Measurements from ENCODE around the gene OPHN1.

The OPHN1 gene

DNA sequence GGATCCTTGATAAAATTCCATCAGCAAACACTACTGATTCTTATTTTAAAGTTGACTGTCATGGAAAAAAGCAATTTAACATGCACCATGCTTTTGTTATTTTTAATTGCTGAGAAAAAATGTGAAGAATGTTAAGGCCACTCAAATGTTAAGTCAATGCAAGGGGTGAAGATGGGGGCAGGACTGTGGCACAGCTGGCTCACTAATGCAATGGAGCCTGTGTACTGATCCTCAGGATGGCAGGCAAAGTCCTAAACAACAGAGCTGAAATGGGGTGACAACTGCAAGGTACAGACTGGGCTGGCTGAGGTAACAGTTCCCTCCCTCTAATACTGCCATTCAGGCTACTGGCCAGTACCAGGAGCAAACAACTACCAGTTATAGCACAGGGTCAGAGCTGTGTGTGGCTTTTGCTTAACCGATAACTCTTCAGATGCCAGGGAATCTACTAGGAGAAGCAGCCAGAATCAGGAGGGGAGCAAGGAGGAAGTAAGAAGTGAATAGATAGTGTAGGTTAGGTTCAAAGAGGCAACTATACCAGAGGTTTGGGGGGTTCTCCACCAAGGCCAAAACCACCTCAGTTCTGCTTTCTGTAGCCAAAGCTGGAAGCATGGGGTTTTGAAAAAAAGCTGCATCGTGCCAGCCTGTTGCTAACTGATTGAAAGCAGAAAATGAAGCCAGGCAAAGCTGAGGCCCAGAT lies 372.6 kb downstream of the OPHN1 start:
- no peaks in the 10 kb centered on the region for H3K9me3 Mint-ChIP-seq
- H3K4me1 Mint-ChIP-seq = no peaks in the 10 kb centered on the region
- no peaks in the 10 kb centered on the region for H3K27me3 Mint-ChIP-seq
- H3K4me3 Mint-ChIP-seq = no peak overlapping the region
- no peaks in the 10 kb centered on the region for H3K36me3 Mint-ChIP-seq
- H3K27ac Mint-ChIP-seq = no peak overlapping the region

DNA sequence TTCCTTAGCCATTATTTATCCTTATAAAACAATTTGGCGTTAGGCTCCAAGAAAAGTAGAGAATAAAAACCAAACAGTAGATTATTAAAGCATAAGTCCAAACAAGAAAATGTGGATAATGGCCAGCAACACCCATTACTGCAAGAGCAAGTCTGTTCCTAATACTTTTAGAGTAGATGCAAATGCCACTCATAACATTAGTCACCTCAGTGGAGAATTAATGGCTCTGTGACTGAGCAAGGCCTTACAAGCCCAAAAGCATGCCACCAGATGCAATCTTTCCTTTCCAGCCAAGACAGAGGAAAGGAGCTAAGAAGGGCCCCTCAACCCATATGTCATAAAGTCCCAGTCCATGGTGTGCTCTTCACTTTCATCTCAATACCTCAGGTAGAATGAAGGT lies 373.8 kb downstream of the OPHN1 start:
- Mint-ChIP-seq H3K4me3 (no peak overlapping the region), H3K36me3 (no peaks in the 10 kb centered on the region), H3K4me1 (no peaks in the 10 kb centered on the region), H3K9me3 (no peaks in the 10 kb centered on the region), H3K27ac (no peak overlapping the region), H3K27me3 (no peaks in the 10 kb centered on the region)

DNA sequence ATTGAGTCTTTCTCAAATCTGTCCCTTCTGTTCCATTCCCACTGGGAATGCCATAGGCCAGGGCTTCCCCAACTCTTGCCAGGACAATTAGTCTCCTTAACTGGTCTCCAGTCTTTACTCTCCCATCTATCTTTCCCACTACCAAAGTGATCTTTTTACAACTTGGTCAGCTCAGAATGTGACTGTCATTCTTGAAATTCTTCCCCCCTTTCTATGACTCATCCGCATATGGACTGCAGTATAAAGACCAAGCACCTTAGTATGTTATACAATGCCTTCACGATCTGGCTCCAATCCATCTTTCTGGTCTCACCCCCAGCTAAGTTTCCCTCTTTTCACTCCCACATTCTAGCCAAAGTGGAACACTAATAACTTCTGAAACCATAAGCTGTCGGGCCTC lies 383.8 kb downstream of the OPHN1 start:
- peaks cover 2% of the 10 kb centered on the region for H3K27me3 Mint-ChIP-seq
- no peaks in the 10 kb centered on the region for H3K9me3 Mint-ChIP-seq
- H3K4me1 Mint-ChIP-seq = no peaks in the 10 kb centered on the region
- no peak overlapping the region for H3K27ac Mint-ChIP-seq
- H3K36me3 Mint-ChIP-seq = no peaks in the 10 kb centered on the region
- no peak overlapping the region for H3K4me3 Mint-ChIP-seq

DNA sequence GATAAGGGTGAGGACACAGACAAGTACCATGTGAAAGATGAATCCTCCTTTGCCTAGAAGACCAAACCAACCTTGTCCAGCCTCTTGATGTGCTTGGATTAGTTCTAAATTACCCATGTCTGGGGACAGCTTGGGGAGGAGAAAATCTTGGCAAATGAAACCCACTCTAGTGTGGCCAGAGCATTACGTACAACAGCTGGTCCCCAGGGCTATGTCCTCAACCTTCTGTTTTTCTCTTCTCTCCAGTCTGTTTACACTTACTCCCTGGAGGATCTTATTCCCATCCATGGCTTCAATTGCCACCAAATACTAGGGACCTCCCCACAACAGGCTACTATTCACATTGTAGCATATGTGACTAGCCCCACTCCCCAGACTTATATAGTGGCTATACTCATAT lies 384.5 kb downstream of the OPHN1 start:
- no peak overlapping the region for H3K27ac Mint-ChIP-seq
- H3K36me3 Mint-ChIP-seq = no peaks in the 10 kb centered on the region
- H3K27me3 Mint-ChIP-seq = peaks cover 2% of the 10 kb centered on the region
- no peaks in the 10 kb centered on the region for H3K9me3 Mint-ChIP-seq
- no peaks in the 10 kb centered on the region for H3K4me1 Mint-ChIP-seq
- H3K4me3 Mint-ChIP-seq = no peak overlapping the region

DNA sequence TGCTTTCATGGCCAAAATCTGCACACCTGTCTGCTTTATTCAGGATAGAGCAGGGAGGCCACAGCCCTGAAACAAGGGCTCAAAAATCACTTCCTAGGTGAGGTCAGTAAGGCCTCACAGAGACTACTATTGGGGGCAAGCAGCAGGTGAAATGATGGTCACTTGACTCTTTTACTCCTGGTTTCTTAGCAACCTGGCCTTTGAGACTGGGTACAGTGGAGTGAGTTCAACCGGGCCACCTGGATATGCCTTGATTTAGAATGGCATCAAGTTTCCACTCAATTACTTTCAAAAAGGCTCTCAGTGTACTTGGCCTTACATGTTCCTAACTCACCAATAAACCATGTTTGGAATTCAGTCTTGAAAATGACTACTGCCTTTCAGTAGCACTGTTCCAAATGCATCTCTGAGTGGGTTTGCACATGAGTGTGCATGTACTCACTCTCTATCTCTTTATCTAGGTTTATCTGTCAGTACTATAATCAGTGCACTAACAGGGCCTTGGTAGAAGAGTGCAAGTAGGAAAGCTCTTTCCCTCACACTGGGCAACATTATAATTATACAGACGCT lies 388.2 kb downstream of the OPHN1 start:
- Mint-ChIP-seq H3K4me3 (no peak overlapping the region), H3K36me3 (no peaks in the 10 kb centered on the region), H3K9me3 (no peaks in the 10 kb centered on the region), H3K27ac (no peak overlapping the region), H3K4me1 (no peaks in the 10 kb centered on the region), H3K27me3 (no peaks in the 10 kb centered on the region)

DNA sequence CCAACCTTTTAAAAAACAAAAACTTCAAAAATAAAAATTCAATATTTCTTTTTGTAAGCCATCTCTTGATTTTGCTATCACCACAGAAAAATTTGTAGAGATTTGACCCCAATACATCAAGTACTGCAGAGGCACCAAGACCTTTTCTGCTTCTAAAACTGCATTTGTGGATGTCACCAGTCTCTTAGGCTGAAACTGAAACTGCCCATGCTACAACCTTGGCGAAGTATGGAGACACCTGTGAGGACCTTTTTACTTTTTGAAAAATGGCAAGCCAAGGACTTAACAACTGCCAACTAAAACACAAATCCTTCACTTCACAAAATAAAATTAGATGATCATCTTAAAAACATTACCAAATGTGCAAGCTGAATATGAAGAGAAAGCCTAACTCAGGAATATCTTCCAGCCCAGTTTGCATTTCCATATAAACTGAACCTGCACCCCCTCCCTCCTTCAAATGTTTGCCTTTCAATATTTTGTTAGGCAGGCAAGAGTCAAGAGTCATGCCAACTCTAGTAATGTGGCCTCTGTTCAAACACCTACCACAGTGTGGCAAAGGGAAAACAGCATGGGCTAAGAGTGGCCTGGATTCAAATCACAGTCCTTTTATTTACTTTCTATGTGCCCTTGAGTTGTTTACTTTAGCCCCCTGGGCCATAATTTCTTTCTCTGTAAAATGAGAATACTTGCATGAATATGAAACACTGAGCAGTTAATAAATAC lies 389.4 kb downstream of the OPHN1 start:
- Mint-ChIP-seq H3K27ac (no peak overlapping the region), H3K4me3 (no peak overlapping the region), H3K36me3 (no peaks in the 10 kb centered on the region), H3K9me3 (no peaks in the 10 kb centered on the region), H3K4me1 (no peaks in the 10 kb centered on the region), H3K27me3 (no peaks in the 10 kb centered on the region)

DNA sequence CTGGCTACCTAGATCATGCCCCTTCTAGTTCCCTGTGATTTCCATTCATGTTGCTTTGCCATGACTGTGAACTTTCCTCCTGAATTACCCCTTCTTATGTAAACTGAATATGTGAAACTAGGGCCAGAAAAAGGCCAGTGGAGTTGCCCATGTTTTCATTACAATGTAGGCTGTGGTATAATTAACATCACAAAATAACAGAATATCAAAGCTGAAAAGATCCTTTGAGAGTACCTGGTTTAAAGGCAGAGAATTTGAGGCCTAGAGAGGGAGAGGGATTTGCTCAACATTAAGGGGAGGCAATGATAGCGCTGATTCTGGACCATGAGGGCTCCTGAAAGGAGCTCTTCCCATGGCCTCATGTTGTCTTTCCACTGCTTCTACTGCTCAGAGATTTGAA lies 392.2 kb downstream of the OPHN1 start:
- Mint-ChIP-seq H3K36me3 (no peaks in the 10 kb centered on the region), H3K4me3 (no peak overlapping the region), H3K9me3 (no peaks in the 10 kb centered on the region), H3K4me1 (no peaks in the 10 kb centered on the region), H3K27ac (no peak overlapping the region), H3K27me3 (no peaks in the 10 kb centered on the region)

DNA sequence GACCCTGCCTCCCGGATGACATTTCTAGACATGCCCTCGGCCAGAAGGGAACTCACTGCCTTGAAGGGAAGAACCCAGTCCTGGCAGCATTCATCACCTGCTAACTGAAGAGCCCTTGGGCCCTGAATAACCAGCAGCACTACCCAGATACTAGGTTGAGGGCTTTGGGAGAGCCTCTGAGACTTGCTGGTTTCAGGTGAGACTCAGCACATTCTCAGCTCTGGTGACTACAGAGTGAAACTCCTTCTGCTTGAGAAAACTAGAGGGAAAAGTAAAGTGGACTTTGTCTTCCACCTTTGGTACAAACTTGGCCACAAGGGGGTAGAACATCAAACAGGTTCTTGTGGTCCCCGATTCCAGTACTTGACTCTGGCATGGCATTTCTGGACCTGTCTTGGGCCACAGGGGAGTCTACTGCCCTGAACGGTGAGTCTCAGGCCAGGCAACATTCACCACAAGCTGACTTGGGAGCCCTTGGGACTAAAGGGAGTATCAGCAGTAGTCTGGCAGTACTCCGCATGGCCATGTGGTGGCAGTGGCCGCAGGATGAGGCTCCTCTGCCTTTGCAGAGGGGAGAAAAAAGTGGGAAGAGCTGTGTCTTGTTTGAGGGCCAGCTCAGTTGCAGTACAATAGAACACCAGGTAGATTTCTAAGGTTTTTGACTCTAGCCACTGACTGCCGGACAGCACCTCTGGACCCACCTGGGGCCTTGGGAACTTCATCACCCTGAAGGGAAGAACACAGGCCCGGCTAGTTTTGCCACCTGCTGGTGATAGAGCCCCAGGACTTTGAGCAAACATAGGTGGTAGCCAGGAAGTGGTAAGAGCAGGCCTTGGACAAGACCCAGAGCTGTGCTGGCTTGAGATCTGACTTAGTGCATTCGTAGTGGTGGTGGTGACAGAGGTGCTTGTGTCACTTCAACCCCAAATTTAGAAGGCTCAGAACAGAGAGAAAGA lies 414.8 kb downstream of the OPHN1 start:
- H3K36me3 Mint-ChIP-seq = no peaks in the 10 kb centered on the region
- no peaks in the 10 kb centered on the region for H3K9me3 Mint-ChIP-seq
- no peak overlapping the region for H3K4me3 Mint-ChIP-seq
- H3K4me1 Mint-ChIP-seq = no peaks in the 10 kb centered on the region
- H3K27me3 Mint-ChIP-seq = no peaks in the 10 kb centered on the region
- no peak overlapping the region for H3K27ac Mint-ChIP-seq

DNA sequence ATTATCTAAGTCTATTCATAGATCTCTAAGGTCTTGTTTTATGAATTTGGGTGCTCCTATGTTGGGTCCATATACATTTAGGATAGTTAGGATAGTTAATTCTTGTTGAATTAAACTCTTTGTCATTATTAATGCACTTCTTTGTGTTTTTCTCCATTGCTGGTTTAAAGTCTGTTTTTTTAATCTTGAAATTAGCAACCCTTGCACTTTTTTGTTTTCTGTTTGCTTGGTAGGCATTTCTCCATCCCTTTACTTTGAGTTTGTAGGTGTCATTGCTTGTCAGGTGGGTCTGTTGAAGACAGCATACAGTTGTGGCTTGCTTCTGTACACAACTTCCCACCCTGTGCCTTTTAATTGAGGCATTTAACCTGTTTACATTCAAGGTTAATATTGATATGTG lies 434.8 kb downstream of the OPHN1 start:
- Mint-ChIP-seq H3K36me3 (no peaks in the 10 kb centered on the region), H3K4me1 (no peaks in the 10 kb centered on the region), H3K9me3 (no peaks in the 10 kb centered on the region), H3K4me3 (no peak overlapping the region), H3K27ac (no peak overlapping the region), H3K27me3 (no peaks in the 10 kb centered on the region)

Data from activated naive CD4-positive, alpha-beta T cell treated with anti-CD3 and anti-CD28 coated beads, Interleukin-2, amount 50 U/mL, for 24 hours (primary cell).